IPS-18a (cell line): ENCODE measurements around the gene SIDT1.

Experiments
- H3K27ac ChIP-seq: one replicate; pipeline ENCODE4 v1.5.1; 2013; ENCODE audit warnings: low read length
- H3K27me3 ChIP-seq: one replicate; pipeline ENCODE4 v1.6.1; 2013; ENCODE audit warnings: mild to moderate bottlenecking, low read length; ENCODE audit not compliant: control insufficient read depth, insufficient read depth
- H3K36me3 ChIP-seq: one replicate; pipeline ENCODE4 v1.6.1; 2013; ENCODE audit warnings: low read depth, low read length; ENCODE audit not compliant: control insufficient read depth
- H3K4me1 ChIP-seq: one replicate; pipeline ENCODE4 v1.6.1; 2013; ENCODE audit warnings: low read depth, low read length; ENCODE audit not compliant: control insufficient read depth
- H3K4me3 ChIP-seq: one replicate; pipeline ENCODE4 v1.5.1; 2013; ENCODE audit warnings: low read length
- H3K9ac ChIP-seq: one replicate; pipeline ENCODE4 v1.6.1; 2013; ENCODE audit warnings: mild to moderate bottlenecking, low read length, moderate library complexity
- H3K9me3 ChIP-seq: one replicate; pipeline ENCODE4 v1.6.1; 2013; ENCODE audit warnings: low read depth, low read length; ENCODE audit not compliant: control insufficient read depth

The SIDT1 gene

GRCh38 chr3:113548501-113548900 is 16.1 kb downstream of the SIDT1 start:
- no peaks in the 10 kb centered on the region for H3K36me3 ChIP-seq

GRCh38 chr3:113551820-113552219 is 19.5 kb downstream of the SIDT1 start:
- Histone ChIP-seq H3K4me1 (no peaks in the 10 kb centered on the region), H3K9ac (no peak overlapping the region), H3K4me3 (no peak overlapping the region), H3K27ac (no peak overlapping the region), H3K27me3 (no peaks in the 10 kb centered on the region), H3K36me3 (no peaks in the 10 kb centered on the region), H3K9me3 (no peaks in the 10 kb centered on the region)

More at GRCh38 chr3:113548501-113548900, 16.1 kb downstream of the SIDT1 start:
- Histone ChIP-seq H3K4me3 (no peak overlapping the region), H3K27me3 (no peaks in the 10 kb centered on the region), H3K4me1 (no peaks in the 10 kb centered on the region), H3K9ac (no peak overlapping the region), H3K9me3 (no peaks in the 10 kb centered on the region), H3K27ac (no peak overlapping the region)

GRCh38 chr3:113552851-113553250 is 20.5 kb downstream of the SIDT1 start:
- Histone ChIP-seq H3K4me1 (no peaks in the 10 kb centered on the region), H3K4me3 (no peak overlapping the region), H3K9ac (no peak overlapping the region), H3K36me3 (no peaks in the 10 kb centered on the region), H3K27me3 (no peaks in the 10 kb centered on the region), H3K9me3 (no peaks in the 10 kb centered on the region), H3K27ac (no peak overlapping the region)

- Histone ChIP-seq H3K9me3 (no peaks in the 10 kb centered on the region), H3K9ac (no peak overlapping the region), H3K4me1 (no peaks in the 10 kb centered on the region), H3K27ac (no peak overlapping the region), H3K27me3 (no peaks in the 10 kb centered on the region), H3K4me3 (no peak overlapping the region), H3K36me3 (no peaks in the 10 kb centered on the region)
Measured at GRCh38 chr3:113555138-113555537, 22.8 kb downstream of the SIDT1 start.

- no peaks in the 10 kb centered on the region for H3K36me3 ChIP-seq
- H3K27ac ChIP-seq, result no peak overlapping the region
Measured at GRCh38 chr3:113556316-113556945, 24.1 kb downstream of the SIDT1 start.

GRCh38 chr3:113556946-113557335 is 24.6 kb downstream of the SIDT1 start:
- no peak overlapping the region for H3K27ac ChIP-seq
- no peaks in the 10 kb centered on the region for H3K36me3 ChIP-seq
- H3K9me3 ChIP-seq, result no peaks in the 10 kb centered on the region
- H3K27me3 ChIP-seq, result no peaks in the 10 kb centered on the region
- H3K4me1 ChIP-seq, result no peaks in the 10 kb centered on the region
- no peak overlapping the region for H3K4me3 ChIP-seq
- no peak overlapping the region for H3K9ac ChIP-seq

More at GRCh38 chr3:113556316-113556945, 24.1 kb downstream of the SIDT1 start:
- no peaks in the 10 kb centered on the region for H3K4me1 ChIP-seq
- no peak overlapping the region for H3K9ac ChIP-seq
- H3K9me3 ChIP-seq, result no peaks in the 10 kb centered on the region
- no peaks in the 10 kb centered on the region for H3K27me3 ChIP-seq
- H3K4me3 ChIP-seq, result no peak overlapping the region

GRCh38 chr3:113557374-113557773 is 25.0 kb downstream of the SIDT1 start:
- no peak overlapping the region for H3K4me3 ChIP-seq
- no peaks in the 10 kb centered on the region for H3K36me3 ChIP-seq
- H3K27me3 ChIP-seq, result no peaks in the 10 kb centered on the region
- H3K9me3 ChIP-seq, result no peaks in the 10 kb centered on the region
- H3K27ac ChIP-seq, result no peak overlapping the region
- H3K4me1 ChIP-seq, result no peaks in the 10 kb centered on the region
- no peak overlapping the region for H3K9ac ChIP-seq

GRCh38 chr3:113559009-113559408 is 26.7 kb downstream of the SIDT1 start:
- Histone ChIP-seq H3K4me1 (no peaks in the 10 kb centered on the region), H3K36me3 (no peaks in the 10 kb centered on the region), H3K9ac (no peak overlapping the region), H3K27me3 (no peaks in the 10 kb centered on the region), H3K4me3 (no peak overlapping the region), H3K27ac (no peak overlapping the region), H3K9me3 (no peaks in the 10 kb centered on the region)

GRCh38 chr3:113560271-113560670 is 27.9 kb downstream of the SIDT1 start:
- Histone ChIP-seq H3K27me3 (no peaks in the 10 kb centered on the region), H3K4me1 (no peaks in the 10 kb centered on the region), H3K36me3 (no peaks in the 10 kb centered on the region), H3K9me3 (no peaks in the 10 kb centered on the region), H3K9ac (no peak overlapping the region), H3K27ac (no peak overlapping the region), H3K4me3 (no peak overlapping the region)

GRCh38 chr3:113560831-113561623 is 28.7 kb downstream of the SIDT1 start:
- no peaks in the 10 kb centered on the region for H3K27me3 ChIP-seq
- no peaks in the 10 kb centered on the region for H3K4me1 ChIP-seq
- H3K4me3 ChIP-seq, result no peak overlapping the region
- no peaks in the 10 kb centered on the region for H3K9me3 ChIP-seq
- H3K9ac ChIP-seq, result no peak overlapping the region
- H3K36me3 ChIP-seq, result no peaks in the 10 kb centered on the region
- no peak overlapping the region for H3K27ac ChIP-seq

- H3K36me3 ChIP-seq, result no peaks in the 10 kb centered on the region
- no peak overlapping the region for H3K27ac ChIP-seq
- H3K4me3 ChIP-seq, result no peak overlapping the region
- no peaks in the 10 kb centered on the region for H3K9me3 ChIP-seq
- H3K27me3 ChIP-seq, result no peaks in the 10 kb centered on the region
- H3K4me1 ChIP-seq, result no peaks in the 10 kb centered on the region
- H3K9ac ChIP-seq, result no peak overlapping the region
Measured at GRCh38 chr3:113565555-113565954, 33.2 kb downstream of the SIDT1 start.

GRCh38 chr3:113570158-113570557 is 37.8 kb downstream of the SIDT1 start:
- H3K9ac ChIP-seq, result no peak overlapping the region
- no peaks in the 10 kb centered on the region for H3K27me3 ChIP-seq
- H3K4me1 ChIP-seq, result peaks cover 3% of the 10 kb centered on the region
- H3K27ac ChIP-seq, result no peak overlapping the region
- H3K4me3 ChIP-seq, result no peak overlapping the region
- H3K9me3 ChIP-seq, result no peaks in the 10 kb centered on the region
- H3K36me3 ChIP-seq, result no peaks in the 10 kb centered on the region
